ENCODE measurements around the gene CKS1B.

Gene CKS1B

DNA sequence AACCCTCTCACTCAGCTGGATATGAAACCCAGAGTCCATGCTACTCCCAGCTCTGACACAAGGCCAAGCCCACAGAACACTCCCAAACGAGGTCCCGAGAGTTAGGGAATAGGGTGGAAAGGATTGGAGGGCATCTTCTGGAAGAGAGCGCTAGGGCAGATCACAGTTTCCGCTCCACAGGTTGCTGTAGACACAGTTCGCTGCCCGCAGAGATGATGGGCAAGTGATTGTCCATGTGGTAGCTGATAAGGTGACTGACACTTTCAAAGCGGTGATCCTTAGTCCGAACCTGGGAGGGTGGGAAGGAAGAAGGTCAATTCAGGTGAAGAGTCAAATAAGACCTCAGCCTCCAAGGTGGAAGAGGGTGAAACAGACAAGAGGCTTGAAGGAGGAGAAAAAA lies 10.8 kb upstream of the CKS1B start:
- peaks cover 0 to 70% (median 65%) of the 10 kb centered on the region in 5 donors for H3K36me3 ChIP-seq (ENCODE audit: control insufficient read depth in 5 of 5, insufficient read depth in 5 of 5, low read length in 5 of 5)
- no peaks in the 10 kb centered on the region for H3K9me3 ChIP-seq (ENCODE audit: control insufficient read depth in 5 of 5, low read length in 5 of 5)
- no peaks in the 10 kb centered on the region for H3K27me3 ChIP-seq (ENCODE audit: control insufficient read depth in 5 of 5, insufficient read depth in 4 of 5, low read length in 5 of 5)
- H3K27ac ChIP-seq (ENCODE audit: low read depth, low read length) = peak overlapping the region; percentile 95
- no peak overlapping the region for H3K4me3 ChIP-seq (ENCODE audit: low read depth in 1 of 5, low read length in 5 of 5)
- peak overlapping the region in 1 of 5 donors; percentile 34 for H3K9ac ChIP-seq (ENCODE audit: low read length in 5 of 5)
- peaks cover 9 to 51% (median 33%) of the 10 kb centered on the region in 5 donors for H3K4me1 ChIP-seq (ENCODE audit: control insufficient read depth in 5 of 5, insufficient read depth in 5 of 5, low read length in 5 of 5)

DNA sequence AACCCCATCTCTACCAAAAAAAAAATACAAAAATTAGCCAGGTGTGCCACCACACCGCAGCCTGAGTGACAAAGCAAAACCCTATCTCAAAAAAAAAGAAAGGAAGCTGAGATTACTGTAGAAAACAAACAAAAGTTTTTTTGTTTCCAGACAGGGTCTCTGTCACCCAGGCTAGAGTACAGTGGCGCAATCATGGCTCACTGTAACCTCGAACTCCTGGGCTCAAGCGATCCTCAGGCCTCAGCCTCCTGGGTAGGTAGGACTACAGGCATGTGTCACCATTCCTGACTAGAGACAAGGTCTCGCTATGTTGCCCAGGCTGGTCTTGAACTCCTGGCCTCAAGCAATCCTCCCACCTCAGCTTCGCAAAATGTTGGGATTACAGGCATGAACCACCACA lies 10.1 kb upstream of the CKS1B start:
- Histone ChIP-seq H3K36me3 (ENCODE audit: control insufficient read depth in 5 of 5, insufficient read depth in 5 of 5, low read length in 5 of 5) (peaks cover 0 to 68% (median 63%) of the 10 kb centered on the region in 5 donors), H3K9me3 (ENCODE audit: control insufficient read depth in 5 of 5, low read length in 5 of 5) (no peaks in the 10 kb centered on the region), H3K4me1 (ENCODE audit: control insufficient read depth in 5 of 5, insufficient read depth in 5 of 5, low read length in 5 of 5) (peaks cover 11 to 55% (median 41%) of the 10 kb centered on the region in 5 donors), H3K9ac (ENCODE audit: low read length in 5 of 5) (no peak overlapping the region), H3K27ac (ENCODE audit: low read depth, low read length) (no peak overlapping the region), H3K4me3 (ENCODE audit: low read depth in 1 of 5, low read length in 5 of 5) (no peak overlapping the region), H3K27me3 (ENCODE audit: control insufficient read depth in 5 of 5, insufficient read depth in 4 of 5, low read length in 5 of 5) (no peaks in the 10 kb centered on the region)

DNA sequence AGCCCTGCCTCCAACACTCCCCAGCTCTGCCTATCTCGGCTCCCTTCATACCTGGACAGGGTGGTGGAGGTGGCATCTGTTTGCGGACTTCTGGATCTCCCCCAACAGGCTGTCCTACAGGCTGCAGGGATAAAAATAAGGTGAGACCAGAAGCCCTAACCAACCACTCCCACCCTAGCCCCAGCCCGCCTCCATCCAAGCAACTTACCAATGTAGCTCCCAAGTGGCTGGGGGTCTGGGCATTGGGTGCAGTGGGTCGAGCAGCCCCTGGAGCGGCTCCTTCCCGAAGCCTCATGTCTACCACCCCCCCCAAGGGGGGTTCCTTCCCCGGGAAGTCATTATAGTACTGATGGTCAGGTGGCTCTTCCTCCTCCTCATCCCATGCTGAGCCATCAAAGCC lies 8.4 kb upstream of the CKS1B start:
- Histone ChIP-seq H3K4me1 (ENCODE audit: control insufficient read depth in 5 of 5, insufficient read depth in 5 of 5, low read length in 5 of 5) (peaks cover 6 to 63% (median 48%) of the 10 kb centered on the region in 5 donors), H3K9ac (ENCODE audit: low read length in 5 of 5) (peak overlapping the region in 1 of 5 donors; percentile 16), H3K4me3 (ENCODE audit: low read depth in 1 of 5, low read length in 5 of 5) (no peak overlapping the region), H3K9me3 (ENCODE audit: control insufficient read depth in 5 of 5, low read length in 5 of 5) (no peaks in the 10 kb centered on the region), H3K27me3 (ENCODE audit: control insufficient read depth in 5 of 5, insufficient read depth in 4 of 5, low read length in 5 of 5) (no peaks in the 10 kb centered on the region), H3K27ac (ENCODE audit: low read depth, low read length) (peak overlapping the region; percentile 97), H3K36me3 (ENCODE audit: control insufficient read depth in 5 of 5, insufficient read depth in 5 of 5, low read length in 5 of 5) (peaks cover 0 to 63% (median 58%) of the 10 kb centered on the region in 5 donors)

DNA sequence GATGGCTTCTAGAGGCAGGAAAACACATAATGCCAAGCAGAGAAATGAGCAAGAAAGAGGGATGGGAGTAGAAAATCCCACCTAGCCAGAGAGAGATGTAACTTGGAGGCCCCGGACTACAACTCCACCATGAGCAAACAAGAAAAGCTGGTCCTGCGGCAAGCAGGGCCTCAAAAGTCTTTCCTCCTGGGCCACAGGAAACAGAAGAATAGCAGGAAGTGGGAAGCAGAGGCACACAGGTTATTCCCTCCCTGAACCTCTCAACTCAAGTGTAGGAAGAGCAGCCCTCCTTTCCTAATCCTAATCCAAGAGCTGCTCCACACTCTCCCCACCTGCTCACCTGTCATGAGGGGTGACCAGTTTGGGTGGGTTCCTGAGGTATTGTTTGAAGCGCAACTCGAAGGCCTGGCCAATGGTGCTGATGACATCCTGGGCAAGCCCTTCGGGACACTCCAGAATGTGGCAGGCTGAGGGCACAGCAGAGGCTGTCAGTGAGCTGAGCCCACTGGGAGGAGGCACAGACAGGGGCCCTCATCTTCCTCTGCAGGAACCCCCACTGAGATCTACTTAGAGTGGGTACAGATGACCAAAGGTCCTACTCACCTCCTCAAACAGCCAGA lies 7.0 kb upstream of the CKS1B start:
- Histone ChIP-seq H3K4me1 (ENCODE audit: control insufficient read depth in 5 of 5, insufficient read depth in 5 of 5, low read length in 5 of 5) (peaks cover 16 to 70% (median 55%) of the 10 kb centered on the region in 5 donors), H3K4me3 (ENCODE audit: low read depth in 1 of 5, low read length in 5 of 5) (peak overlapping the region in 3 of 5 donors; percentile 4 to 14 (median 5)), H3K9ac (ENCODE audit: low read length in 5 of 5) (peak overlapping the region in 3 of 5 donors; percentile 2 to 44 (median 2)), H3K36me3 (ENCODE audit: control insufficient read depth in 5 of 5, insufficient read depth in 5 of 5, low read length in 5 of 5) (peaks cover 0 to 63% (median 58%) of the 10 kb centered on the region in 5 donors), H3K27ac (ENCODE audit: low read depth, low read length) (peak overlapping the region; percentile 97), H3K9me3 (ENCODE audit: control insufficient read depth in 5 of 5, low read length in 5 of 5) (no peaks in the 10 kb centered on the region), H3K27me3 (ENCODE audit: control insufficient read depth in 5 of 5, insufficient read depth in 4 of 5, low read length in 5 of 5) (no peaks in the 10 kb centered on the region)

- Histone ChIP-seq H3K27ac (ENCODE audit: low read depth, low read length) (peak overlapping the region; percentile 97), H3K9ac (ENCODE audit: low read length in 5 of 5) (peak overlapping the region; percentile 31 to 94 (median 77))
Observed at GRCh38 chr1:154968731-154969130, 5.8 kb upstream of the CKS1B start.

DNA sequence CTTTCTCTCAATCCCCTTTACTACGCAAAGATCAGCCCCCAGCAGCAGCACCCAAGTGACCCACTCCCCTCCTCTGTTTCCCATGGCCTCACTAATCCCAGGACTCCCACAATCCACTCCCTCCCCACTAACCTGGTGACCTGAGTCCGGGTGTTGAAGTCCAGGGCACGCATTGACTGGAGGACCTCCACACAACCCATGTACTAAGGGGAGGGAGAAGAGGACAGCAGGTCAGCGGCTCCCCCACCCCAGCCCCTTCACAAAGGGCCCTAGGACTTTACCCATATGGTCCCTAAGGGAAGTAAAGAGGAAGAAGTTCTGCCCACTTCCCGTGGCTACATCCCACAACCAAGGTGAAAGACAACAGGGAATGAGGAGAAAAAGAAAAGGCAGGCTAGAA lies 5.2 kb upstream of the CKS1B start:
- peaks cover 0 to 4% (median 0%) of the 10 kb centered on the region in 5 donors for H3K27me3 ChIP-seq (ENCODE audit: control insufficient read depth in 5 of 5, insufficient read depth in 4 of 5, low read length in 5 of 5)
- peaks cover 0 to under 1% (median 0%) of the 10 kb centered on the region in 5 donors for H3K9me3 ChIP-seq (ENCODE audit: control insufficient read depth in 5 of 5, low read length in 5 of 5)
- H3K27ac ChIP-seq (ENCODE audit: low read depth, low read length) = peak overlapping the region; percentile 97
- peak overlapping the region; percentile 25 to 94 (median 77) for H3K9ac ChIP-seq (ENCODE audit: low read length in 5 of 5)
- H3K4me1 ChIP-seq (ENCODE audit: control insufficient read depth in 5 of 5, insufficient read depth in 5 of 5, low read length in 5 of 5) = peaks cover 25 to 76% (median 57%) of the 10 kb centered on the region in 5 donors
- H3K36me3 ChIP-seq (ENCODE audit: control insufficient read depth in 5 of 5, insufficient read depth in 5 of 5, low read length in 5 of 5) = peaks cover 0 to 49% (median 45%) of the 10 kb centered on the region in 5 donors
- peak overlapping the region; percentile 54 to 69 (median 68) for H3K4me3 ChIP-seq (ENCODE audit: low read depth in 1 of 5, low read length in 5 of 5)

More at GRCh38 chr1:154968731-154969130, 5.8 kb upstream of the CKS1B start:
- Histone ChIP-seq H3K27me3 (ENCODE audit: control insufficient read depth in 5 of 5, insufficient read depth in 4 of 5, low read length in 5 of 5) (no peaks in the 10 kb centered on the region), H3K4me1 (ENCODE audit: control insufficient read depth in 5 of 5, insufficient read depth in 5 of 5, low read length in 5 of 5) (peaks cover 22 to 76% (median 57%) of the 10 kb centered on the region in 5 donors), H3K36me3 (ENCODE audit: control insufficient read depth in 5 of 5, insufficient read depth in 5 of 5, low read length in 5 of 5) (peaks cover 0 to 54% (median 48%) of the 10 kb centered on the region in 5 donors), H3K4me3 (ENCODE audit: low read depth in 1 of 5, low read length in 5 of 5) (peak overlapping the region in 4 of 5 donors; percentile 62 to 69 (median 68)), H3K9me3 (ENCODE audit: control insufficient read depth in 5 of 5, low read length in 5 of 5) (no peaks in the 10 kb centered on the region)

- Histone ChIP-seq H3K9me3 (ENCODE audit: control insufficient read depth in 5 of 5, low read length in 5 of 5) (peaks cover 0 to 2% (median 0%) of the 10 kb centered on the region in 5 donors), H3K9ac (ENCODE audit: low read length in 5 of 5) (peak overlapping the region; percentile 35 to 94 (median 78)), H3K27me3 (ENCODE audit: control insufficient read depth in 5 of 5, insufficient read depth in 4 of 5, low read length in 5 of 5) (peaks cover 0 to 11% (median 0%) of the 10 kb centered on the region in 5 donors), H3K4me1 (ENCODE audit: control insufficient read depth in 5 of 5, insufficient read depth in 5 of 5, low read length in 5 of 5) (peaks cover 32 to 76% (median 59%) of the 10 kb centered on the region in 5 donors), H3K36me3 (ENCODE audit: control insufficient read depth in 5 of 5, insufficient read depth in 5 of 5, low read length in 5 of 5) (peaks cover 0 to 42% (median 40%) of the 10 kb centered on the region in 5 donors), H3K27ac (ENCODE audit: low read depth, low read length) (peak overlapping the region; percentile 97), H3K4me3 (ENCODE audit: low read depth in 1 of 5, low read length in 5 of 5) (peak overlapping the region; percentile 54 to 69 (median 68))
Observed at GRCh38 chr1:154969860-154970452, 4.5 kb upstream of the CKS1B start.

- peak within 1 kb of the TSS; percentile 54 to 69 (median 68) for H3K4me3 ChIP-seq (ENCODE audit: low read depth in 1 of 5, low read length in 5 of 5)
- peak within 1 kb of the TSS; percentile 97 for H3K27ac ChIP-seq (ENCODE audit: low read depth, low read length)
- H3K27me3 ChIP-seq (ENCODE audit: control insufficient read depth in 5 of 5, insufficient read depth in 4 of 5, low read length in 5 of 5) = peaks cover 0 to 11% (median 0%) of the 10 kb centered on the region in 5 donors
- H3K9me3 ChIP-seq (ENCODE audit: control insufficient read depth in 5 of 5, low read length in 5 of 5) = peaks cover 0 to 2% (median 0%) of the 10 kb centered on the region in 5 donors
- H3K36me3 ChIP-seq (ENCODE audit: control insufficient read depth in 5 of 5, insufficient read depth in 5 of 5, low read length in 5 of 5) = peaks cover 0 to 35% (median 32%) of the 10 kb centered on the region in 5 donors
- peaks cover 33 to 80% (median 67%) of the 10 kb centered on the region in 5 donors for H3K4me1 ChIP-seq (ENCODE audit: control insufficient read depth in 5 of 5, insufficient read depth in 5 of 5, low read length in 5 of 5)
- H3K9ac ChIP-seq (ENCODE audit: low read length in 5 of 5) = peak within 1 kb of the TSS; percentile 77 to 94 (median 81)
Observed at GRCh38 chr1:154970631-154971340, 3.7 kb upstream of the CKS1B start, which contains the start of gene SHC1. TSS of gene SHC1 (minus strand) at chr1:154970747. CDS start at chr1:154970526, 221 bp downstream.

GRCh38 chr1:154971341-154971998 lies 3.0 kb upstream of the CKS1B start:
- Histone ChIP-seq H3K4me3 (ENCODE audit: low read depth in 1 of 5, low read length in 5 of 5) (peak overlapping the region; percentile 54 to 69 (median 68)), H3K36me3 (ENCODE audit: control insufficient read depth in 5 of 5, insufficient read depth in 5 of 5, low read length in 5 of 5) (peaks cover 0 to 28% (median 25%) of the 10 kb centered on the region in 5 donors), H3K27ac (ENCODE audit: low read depth, low read length) (peak overlapping the region; percentile 97), H3K27me3 (ENCODE audit: control insufficient read depth in 5 of 5, insufficient read depth in 4 of 5, low read length in 5 of 5) (peaks cover 0 to 11% (median 0%) of the 10 kb centered on the region in 5 donors), H3K9me3 (ENCODE audit: control insufficient read depth in 5 of 5, low read length in 5 of 5) (peaks cover 0 to 2% (median 0%) of the 10 kb centered on the region in 5 donors), H3K4me1 (ENCODE audit: control insufficient read depth in 5 of 5, insufficient read depth in 5 of 5, low read length in 5 of 5) (peaks cover 33 to 86% (median 74%) of the 10 kb centered on the region in 5 donors), H3K9ac (ENCODE audit: low read length in 5 of 5) (peak overlapping the region in 4 of 5 donors; percentile 77 to 94 (median 84))
